ENCODE data around the gene SPAG5.
A peak's percentile ranks its signal among the peaks of the same experiment; 100 is the strongest.

SPAG5 gene

GRCh38 chr17:28572259-28573039, 26.4 kb downstream of the SPAG5 start:
- Histone ChIP-seq H3K36me3 (ENCODE audit: insufficient read depth, low read length) (peaks cover 6% of the 10 kb centered on the region), H3K9ac (ENCODE audit: insufficient read length) (no peak overlapping the region), H3K9me3 (ENCODE audit: low read depth, low read length) (no peaks in the 10 kb centered on the region), H3K27ac (no peak overlapping the region), H3K4me3 (peak overlapping the region; percentile 95)
- TF ChIP-seq FOXP2 (optimal IDR thresholded peaks at IDR 0.05; ENCODE audit: control extremely low read depth, extremely low read length, insufficient read depth) (no peak), EZH2 (IDR thresholded peaks at IDR 0.05) (no peak)
- no peak for DNase-seq (ENCODE audit: low read depth, low spot score)

DNA sequence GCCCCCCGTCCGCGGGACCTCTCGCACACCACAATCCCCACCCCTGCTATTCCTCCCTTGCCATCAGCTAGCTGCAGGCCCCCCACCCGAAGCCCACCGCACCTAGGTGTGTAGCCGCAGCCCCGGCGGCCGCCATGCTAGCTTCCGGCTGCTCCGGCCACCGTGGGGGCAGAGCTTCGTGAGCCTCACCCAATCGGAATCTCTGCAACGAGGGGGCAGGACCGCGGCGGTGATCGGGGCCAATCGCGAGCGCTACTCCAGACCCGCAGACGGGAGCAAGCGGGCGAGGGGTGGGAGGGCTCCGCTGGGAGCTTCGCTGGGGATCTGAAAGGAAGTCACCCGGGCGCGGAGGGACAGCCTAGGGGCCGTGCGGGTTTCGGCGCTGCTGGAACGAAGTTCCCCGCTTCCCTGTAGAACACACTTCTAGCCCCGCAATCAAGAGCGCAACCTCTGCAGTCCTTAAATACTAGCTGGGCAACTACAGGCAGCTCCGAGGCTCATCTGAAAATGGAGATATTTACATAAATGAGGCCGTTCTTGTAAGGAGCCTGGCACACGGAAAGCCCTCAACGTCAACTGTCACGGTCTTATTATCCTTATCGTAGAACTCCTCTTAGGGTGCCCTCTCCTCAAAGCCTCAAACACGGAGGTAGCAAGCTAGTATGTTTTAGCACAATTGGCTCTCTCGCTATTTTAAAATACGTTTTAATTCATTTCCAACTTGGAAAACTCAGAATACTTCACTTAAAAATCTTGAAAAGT, 27.3 kb downstream of the SPAG5 start, which contains the start of gene PIGS:
PIGS (minus strand) TSS at position 164 of the 762 bp plus-strand sequence; CDS start at position 136, 28 bp downstream.
- no peaks in the 10 kb centered on the region for H3K9me3 ChIP-seq (ENCODE audit: low read depth, low read length)
- H3K4me3 ChIP-seq = peak within 1 kb of the TSS; percentile 95
- peak within 1 kb of the TSS; percentile 89 for H3K9ac ChIP-seq (ENCODE audit: insufficient read length)
- no peak for DNase-seq (ENCODE audit: low read depth, low spot score)
- H3K27ac ChIP-seq = no peak within 1 kb of the TSS
- TF ChIP-seq FOXP2 (optimal IDR thresholded peaks at IDR 0.05; ENCODE audit: control extremely low read depth, extremely low read length, insufficient read depth) (no peak), EZH2 (IDR thresholded peaks at IDR 0.05) (no peak), POLR2AphosphoS5 (IDR thresholded peaks at IDR 0.05; ENCODE audit: borderline replicate concordance, low read depth, low read length) (peak; percentile 75; the same call in 1 of the 2 replicates)
- H3K36me3 ChIP-seq (ENCODE audit: insufficient read depth, low read length) = no peaks in the 10 kb centered on the region; the same call in 1 of the 2 replicates

DNA sequence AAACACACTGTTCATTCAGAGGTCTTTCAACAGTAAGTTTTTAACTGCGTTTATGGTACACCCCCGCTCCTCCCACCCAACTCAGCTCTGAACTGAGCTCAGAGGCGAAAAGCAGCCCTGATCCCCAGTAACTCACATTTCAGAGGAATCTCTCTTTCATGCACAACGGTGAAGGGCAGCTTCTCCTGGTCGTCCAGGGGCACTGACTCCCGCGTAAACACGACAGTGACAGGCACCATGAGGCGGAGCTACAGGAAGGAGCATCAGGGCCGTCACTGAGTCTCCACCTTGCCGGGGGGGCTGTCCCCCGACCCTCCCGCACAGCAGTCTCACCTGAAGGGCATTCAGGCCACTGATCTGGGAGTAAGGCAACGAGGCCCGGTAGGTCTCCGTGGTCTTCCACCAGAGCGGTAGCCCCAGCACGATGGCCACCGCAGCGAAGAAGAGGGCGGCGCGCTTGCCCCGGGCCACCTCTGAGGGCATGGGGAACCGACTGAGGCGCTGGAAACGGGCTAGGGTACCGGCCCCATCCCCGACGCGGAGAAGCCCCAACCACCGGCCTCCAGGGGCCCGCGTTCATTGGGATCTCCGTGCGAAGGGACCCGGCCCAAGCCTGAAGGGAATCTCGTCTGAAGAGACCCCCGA, 28.0 kb downstream of the SPAG5 start:
- Histone ChIP-seq H3K4me3 (peak overlapping the region; percentile 95), H3K36me3 (ENCODE audit: insufficient read depth, low read length) (no peaks in the 10 kb centered on the region; the same call in 1 of the 2 replicates), H3K9ac (ENCODE audit: insufficient read length) (peak overlapping the region; percentile 89), H3K27ac (no peak overlapping the region), H3K9me3 (ENCODE audit: low read depth, low read length) (no peaks in the 10 kb centered on the region)
- no peak for DNase-seq (ENCODE audit: low read depth, low spot score)
- TF ChIP-seq EZH2 (IDR thresholded peaks at IDR 0.05) = no peak
- no peak for TF ChIP-seq POLR2AphosphoS5 (IDR thresholded peaks at IDR 0.05; ENCODE audit: borderline replicate concordance, low read depth, low read length)
- TF ChIP-seq FOXP2 (optimal IDR thresholded peaks at IDR 0.05; ENCODE audit: control extremely low read depth, extremely low read length, insufficient read depth) = no peak

DNA sequence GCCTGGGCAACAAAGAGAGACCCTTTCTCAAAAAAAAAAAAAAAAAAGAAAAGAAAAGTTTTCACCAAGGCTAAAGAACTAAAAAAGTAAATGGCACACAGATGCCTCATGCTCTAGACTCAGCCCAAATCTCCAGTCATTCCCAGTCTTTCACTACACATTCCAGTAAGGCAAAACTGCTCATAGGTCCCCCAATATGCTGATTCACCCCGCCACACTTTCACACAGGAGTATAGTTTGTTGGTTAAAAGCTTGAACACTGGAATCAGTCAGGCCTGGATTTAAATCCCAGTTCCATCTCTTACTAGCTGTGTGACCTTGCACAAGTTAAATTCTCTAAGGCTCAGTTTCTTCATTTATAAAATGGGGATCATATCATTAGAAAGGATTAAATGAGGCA, 29.4 kb downstream of the SPAG5 start:
- Histone ChIP-seq H3K9ac (ENCODE audit: insufficient read length) (no peak overlapping the region), H3K27ac (no peak overlapping the region), H3K36me3 (ENCODE audit: insufficient read depth, low read length) (no peaks in the 10 kb centered on the region; the same call in 1 of the 2 replicates), H3K4me3 (no peak overlapping the region), H3K9me3 (ENCODE audit: low read depth, low read length) (no peaks in the 10 kb centered on the region)
- TF ChIP-seq POLR2AphosphoS5 (IDR thresholded peaks at IDR 0.05; ENCODE audit: borderline replicate concordance, low read depth, low read length) (no peak), EZH2 (IDR thresholded peaks at IDR 0.05) (no peak), FOXP2 (optimal IDR thresholded peaks at IDR 0.05; ENCODE audit: control extremely low read depth, extremely low read length, insufficient read depth) (no peak)
- no peak for DNase-seq (ENCODE audit: low read depth, low spot score)

DNA sequence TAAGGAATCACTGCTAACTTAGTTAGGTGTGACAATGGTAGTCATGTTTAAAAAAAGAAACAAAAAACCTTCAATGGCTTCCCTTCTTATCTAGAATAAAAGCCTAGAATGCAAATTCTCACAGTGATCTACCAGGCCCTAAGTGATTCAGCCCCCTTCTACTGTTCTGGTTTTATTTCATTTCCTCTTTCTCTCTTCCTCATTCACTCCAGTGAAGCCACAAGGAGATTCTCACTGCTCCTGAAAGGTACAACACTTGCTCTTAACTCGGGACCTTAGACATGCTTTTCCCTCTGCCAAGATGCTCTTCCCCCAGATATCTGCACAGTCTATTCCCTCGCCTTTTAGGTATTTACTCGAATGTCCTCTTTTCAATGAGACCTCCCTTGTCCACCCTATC, 31.2 kb downstream of the SPAG5 start:
- H3K27ac ChIP-seq = no peak overlapping the region
- no peak for DNase-seq (ENCODE audit: low read depth, low spot score)
- H3K9ac ChIP-seq (ENCODE audit: insufficient read length) = no peak overlapping the region
- no peak for TF ChIP-seq EZH2 (IDR thresholded peaks at IDR 0.05)
- TF ChIP-seq FOXP2 (optimal IDR thresholded peaks at IDR 0.05; ENCODE audit: control extremely low read depth, extremely low read length, insufficient read depth) = no peak
- no peak for TF ChIP-seq POLR2AphosphoS5 (IDR thresholded peaks at IDR 0.05; ENCODE audit: borderline replicate concordance, low read depth, low read length)
- no peaks in the 10 kb centered on the region for H3K9me3 ChIP-seq (ENCODE audit: low read depth, low read length)
- H3K36me3 ChIP-seq (ENCODE audit: insufficient read depth, low read length) = peaks cover 6% of the 10 kb centered on the region; the same call in 1 of the 2 replicates
- no peak overlapping the region for H3K4me3 ChIP-seq

- Histone ChIP-seq H3K9me3 (ENCODE audit: low read depth, low read length) (no peaks in the 10 kb centered on the region), H3K4me3 (no peak overlapping the region), H3K9ac (ENCODE audit: insufficient read length) (no peak overlapping the region), H3K27ac (no peak overlapping the region), H3K36me3 (ENCODE audit: insufficient read depth, low read length) (peaks cover 17% of the 10 kb centered on the region; the same call in 1 of the 2 replicates)
- TF ChIP-seq FOXP2 (optimal IDR thresholded peaks at IDR 0.05; ENCODE audit: control extremely low read depth, extremely low read length, insufficient read depth) (no peak), POLR2AphosphoS5 (IDR thresholded peaks at IDR 0.05; ENCODE audit: borderline replicate concordance, low read depth, low read length) (no peak), EZH2 (IDR thresholded peaks at IDR 0.05) (no peak)
- no peak for DNase-seq (ENCODE audit: low read depth, low spot score)
These were observed 35.4 kb downstream of the SPAG5 start for GRCh38 chr17:28563475-28563874.

DNA sequence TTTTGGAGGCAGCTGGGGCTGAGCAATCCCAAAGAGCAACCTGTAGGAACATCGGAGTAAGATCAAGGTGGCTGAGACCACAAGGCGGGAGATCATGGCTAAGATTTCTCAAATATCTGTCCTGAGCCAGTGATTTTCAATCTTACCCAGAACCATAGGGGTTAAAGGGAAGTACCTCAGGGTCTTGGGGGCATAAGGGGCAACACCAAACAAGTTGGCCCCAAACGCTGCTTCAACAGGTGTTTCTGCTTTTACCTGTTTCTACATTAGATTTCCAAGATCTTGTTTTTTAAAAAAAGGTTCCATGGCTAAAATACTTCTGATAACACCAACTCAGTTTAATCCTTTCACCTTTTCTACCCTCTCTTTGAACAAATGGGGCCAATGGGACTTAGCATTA, 43.8 kb downstream of the SPAG5 start:
- Histone ChIP-seq H3K9me3 (ENCODE audit: low read depth, low read length) (no peaks in the 10 kb centered on the region), H3K27ac (no peak overlapping the region), H3K4me3 (no peak overlapping the region), H3K9ac (ENCODE audit: insufficient read length) (no peak overlapping the region), H3K36me3 (ENCODE audit: insufficient read depth, low read length) (peaks cover 21% of the 10 kb centered on the region; the same call in 1 of the 2 replicates)
- no peak for TF ChIP-seq EZH2 (IDR thresholded peaks at IDR 0.05)
- no peak for TF ChIP-seq FOXP2 (optimal IDR thresholded peaks at IDR 0.05; ENCODE audit: control extremely low read depth, extremely low read length, insufficient read depth)
- no peak for TF ChIP-seq POLR2AphosphoS5 (IDR thresholded peaks at IDR 0.05; ENCODE audit: borderline replicate concordance, low read depth, low read length)
- DNase-seq (ENCODE audit: low read depth, low spot score) = no peak

DNA sequence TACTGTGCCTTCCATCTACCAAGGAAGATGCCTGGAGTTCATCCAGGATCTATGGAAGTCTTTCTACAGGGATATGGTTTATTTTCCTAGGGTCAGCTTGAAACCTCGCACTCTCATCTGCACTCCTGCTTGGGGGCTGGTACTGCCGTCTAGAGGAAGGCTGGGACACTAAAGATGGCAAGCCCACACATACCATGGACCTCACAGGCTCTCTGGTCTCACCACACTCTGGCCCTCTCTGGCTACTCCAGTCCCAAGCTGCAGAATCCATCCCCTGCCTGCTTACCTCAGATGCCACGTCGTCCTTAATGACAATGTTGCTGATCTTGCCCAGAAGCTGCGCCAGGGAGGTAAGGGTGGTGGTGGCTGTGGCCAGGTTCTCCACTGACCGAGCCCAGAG, 44.3 kb downstream of the SPAG5 start:
- Histone ChIP-seq H3K27ac (no peak overlapping the region), H3K36me3 (ENCODE audit: insufficient read depth, low read length) (peaks cover 21% of the 10 kb centered on the region; the same call in 1 of the 2 replicates), H3K4me3 (no peak overlapping the region), H3K9ac (ENCODE audit: insufficient read length) (no peak overlapping the region), H3K9me3 (ENCODE audit: low read depth, low read length) (no peaks in the 10 kb centered on the region)
- DNase-seq (ENCODE audit: low read depth, low spot score) = no peak
- TF ChIP-seq FOXP2 (optimal IDR thresholded peaks at IDR 0.05; ENCODE audit: control extremely low read depth, extremely low read length, insufficient read depth) (no peak), POLR2AphosphoS5 (IDR thresholded peaks at IDR 0.05; ENCODE audit: borderline replicate concordance, low read depth, low read length) (no peak), EZH2 (IDR thresholded peaks at IDR 0.05) (no peak)

Measured in SK-N-MC (cell line).